C1 segment of cervical spinal cord (tissue), 14 donors: ENCODE data around the gene NCKAP5L.
A peak's percentile ranks its signal among the peaks of the same experiment; 100 is the strongest.
"Not testable (repeated sequence)": the region's sequence is repeated elsewhere in the genome, so short reads cannot be mapped to it uniquely, and the experiment has no call there.

Source experiments
- DNase-seq, 14 donors: peaks; one replicate each; lab custom pipeline; 2025; lab: John Stamatoyannopoulos, UW

The NCKAP5L gene

GRCh38 chr12:49779581-49779980 is 48.6 kb downstream of the NCKAP5L start:
- DNase-seq: no peak

- DNase-seq: peak in 1 of 14 donors; percentile 5
Measured at GRCh38 chr12:49777800-49778748, 50.1 kb downstream of the NCKAP5L start.

- no peak for DNase-seq
Measured at GRCh38 chr12:49777341-49777740, 50.9 kb downstream of the NCKAP5L start.

- no peak for DNase-seq
Measured at GRCh38 chr12:49776858-49777257, 51.4 kb downstream of the NCKAP5L start.

- peak in 9 of 14 donors; percentile 13 to 64 (median 44) for DNase-seq
Measured at GRCh38 chr12:49776413-49776812, 51.8 kb downstream of the NCKAP5L start.

- not testable (repeated sequence) for DNase-seq
Measured at GRCh38 chr12:49773102-49773501, 55.1 kb downstream of the NCKAP5L start.

- no peak for DNase-seq
Measured at GRCh38 chr12:49767333-49767732, 60.9 kb downstream of the NCKAP5L start.

- DNase-seq: no peak
Measured at GRCh38 chr12:49766115-49766455, 62.1 kb downstream of the NCKAP5L start.

- no peak for DNase-seq
Measured at GRCh38 chr12:49764126-49764525, 64.1 kb downstream of the NCKAP5L start.

GRCh38 chr12:49763006-49763591 is 65.1 kb downstream of the NCKAP5L start:
- peak in 9 of 14 donors; percentile 1 to 57 (median 15) for DNase-seq

- DNase-seq: no peak
Measured at GRCh38 chr12:49762468-49762847, 65.8 kb downstream of the NCKAP5L start.

- no peak for DNase-seq
Measured at GRCh38 chr12:49761677-49762467, 66.3 kb downstream of the NCKAP5L start.

- no peak for DNase-seq
Measured at GRCh38 chr12:49750996-49751393, 77.2 kb downstream of the NCKAP5L start.

- DNase-seq: no peak
Measured at GRCh38 chr12:49750027-49750995, 77.9 kb downstream of the NCKAP5L start.

- no peak for DNase-seq
Measured at GRCh38 chr12:49748800-49749199, 79.4 kb downstream of the NCKAP5L start.

- no peak for DNase-seq
Measured at GRCh38 chr12:49748306-49748705, 79.9 kb downstream of the NCKAP5L start.

GRCh38 chr12:49744363-49744885 is 83.8 kb downstream of the NCKAP5L start:
- DNase-seq: no peak

GRCh38 chr12:49741882-49742620 is 86.2 kb downstream of the NCKAP5L start:
- peak in 9 of 14 donors; percentile 39 to 89 (median 78) for DNase-seq
